HepG2 (cell line): ENCODE results near the gene RIPK3. TPM values are rescaled to one million over a fixed set of nuclear protein-coding genes. Genes with fewer than 3 reads are reported as not detected.

Experiments used
- NCOA5 ChIP-seq: sonication (generic); formaldehyde crosslinking; IDR thresholded peaks from 2 replicates; pipeline ENCODE4 v1.4.0; 2020; ENCODE audit warnings: missing genetic modification reagents
- PAWR ChIP-seq: sonication (generic); formaldehyde crosslinking; IDR thresholded peaks from 2 replicates; pipeline ENCODE4 v1.4.0; 2020; ENCODE audit warnings: missing genetic modification reagents, mild to moderate bottlenecking, borderline replicate concordance
- PAXIP1 ChIP-seq: sonication (generic); formaldehyde crosslinking; conservative IDR thresholded peaks from 2 replicates; pipeline ENCODE4 v1.4.0; 2020; ENCODE audit warnings: mild to moderate bottlenecking, missing genetic modification reagents, moderate library complexity
- POGZ ChIP-seq: sonication (generic); formaldehyde crosslinking; IDR thresholded peaks from 2 replicates; pipeline ENCODE4 v1.4.0; 2020; ENCODE audit warnings: mild to moderate bottlenecking, missing genetic modification reagents
- SIN3A ChIP-seq: IDR thresholded peaks from 2 replicates; pipeline ENCODE4 v1.6.1; 2011; ENCODE audit warnings: low read depth, mild to moderate bottlenecking, control low read depth, low read length, borderline replicate concordance
- SSRP1 ChIP-seq: IDR thresholded peaks from 2 replicates; pipeline ENCODE4 v1.6.1; 2016; ENCODE audit warnings: control low read depth
- TFAP4 ChIP-seq: sonication (generic); IDR thresholded peaks from 2 replicates; pipeline ENCODE4 v1.6.1; 2016; ENCODE audit warnings: low read depth, borderline replicate concordance
- THAP7 ChIP-seq: sonication (generic); formaldehyde crosslinking; IDR thresholded peaks from 2 replicates; pipeline ENCODE4 v1.8.1; 2023; ENCODE audit warnings: mild to moderate bottlenecking, missing genetic modification reagents
- THRA ChIP-seq: sonication (generic); formaldehyde crosslinking; IDR thresholded peaks from 2 replicates; pipeline ENCODE4 v1.4.0; 2020; ENCODE audit warnings: missing genetic modification reagents, borderline replicate concordance
- TIGD3 ChIP-seq: sonication (generic); formaldehyde crosslinking; IDR thresholded peaks from 2 replicates; pipeline ENCODE4 v1.5.1; 2020; ENCODE audit warnings: mild to moderate bottlenecking, missing genetic modification reagents, borderline replicate concordance
- TRIM22 ChIP-seq: fragments of 450-650 bp; IDR thresholded peaks from 2 replicates; pipeline ENCODE4 v1.6.1; 2017
- ZNF710 ChIP-seq: sonication (generic); formaldehyde crosslinking; IDR thresholded peaks from 2 replicates; pipeline ENCODE4 v1.5.0; 2020; ENCODE audit warnings: mild to moderate bottlenecking, missing genetic modification reagents, borderline replicate concordance
- ZNF724P ChIP-seq: sonication (generic); formaldehyde crosslinking; IDR thresholded peaks from 2 replicates; pipeline ENCODE4 v1.8.0; 2022; ENCODE audit warnings: missing genetic modification reagents, borderline replicate concordance
- polyA plus RNA-seq, 8 experiments: library from polyadenylated mRNA; depleted of rRNA in 3 of 8; stranded (reverse) in 7 of 8; unstranded in 1 of 8; fragments of >200 nt; fragmentation: Illumina TruSeq in 4 of 8; extraction: Trizol in 4 of 8; gene quantifications; 2 replicates each; pipeline versions ENCODE4 v1.2.1 to v1.2.3, GENCODE V29; 2011 to 2016; ENCODE audit warnings: low read depth in 4 of 8, missing spikeins in 1 of 8, mixed read lengths in 1 of 8; ENCODE audit not compliant: insufficient read depth in 1 of 8
- total RNA-seq, 5 experiments: library from RNA; depleted of rRNA; stranded (reverse); fragments of >200 nt; fragmentation: Illumina TruSeq; extraction: Trizol; gene quantifications; 2 replicates each; pipeline ENCODE4 v1.2.3, GENCODE V29; 2016; ENCODE audit warnings: low read depth in 1 of 5

RIPK3 gene
- total and polyA plus RNA-seq, 2 of the 13 experiments (the other 11 are each of a cell fraction or from before 2014, with no cell fraction given): not detected

- TF ChIP-seq THAP7 (CRISPR knock-in tag): peak; percentile 36; the same call in 1 of the 2 replicates
- TF ChIP-seq NCOA5 (CRISPR knock-in tag): no peak
- TF ChIP-seq ZNF724P (CRISPR knock-in tag): no peak; the same call in 1 of the 2 replicates
- peak; percentile 88; the same call in 1 of the 2 replicates for TF ChIP-seq SIN3A
- TF ChIP-seq THRA (CRISPR knock-in tag): 0 out of 2 replicates have a peak, but pooled peaks have one; percentile 40
- TF ChIP-seq PAWR (CRISPR knock-in tag): no peak
- peak; percentile 83 for TF ChIP-seq TIGD3
- TF ChIP-seq SSRP1 (CRISPR knock-in tag): no peak
- TF ChIP-seq POGZ (CRISPR knock-in tag): peak; percentile 51; the same call in 1 of the 2 replicates
- peak; percentile 94 for TF ChIP-seq TFAP4
- peak; percentile 74; the same call in 1 of the 2 replicates for TF ChIP-seq ZNF710
- TF ChIP-seq PAXIP1 (CRISPR knock-in tag): peak; percentile 57
- TF ChIP-seq TRIM22: no peak
Measured at GRCh38 chr14:24366721-24367513, 27.1 kb upstream of the RIPK3 start (continued).
